CD8-positive, alpha-beta memory T cell (primary cell): ENCODE results near the gene PLAC1. TPM values are rescaled to one million over a fixed set of nuclear protein-coding genes. Genes with fewer than 3 reads are reported as not detected.
A peak's percentile ranks its signal among the peaks of the same experiment; 100 is the strongest.

Source experiments
- CTCF ChIA-PET: fragments of 350-600 bp; sonication (Branson Sonifier 250); formaldehyde crosslinking; loops from one replicate; lab custom pipeline; 2021; ENCODE audit warnings: antibody characterized with exemption; lab: Charles Lee
- POLR2A ChIA-PET: fragments of 350-600 bp; sonication (Branson Sonifier 250); formaldehyde crosslinking; loops from one replicate; lab custom pipeline; 2021; ENCODE audit warnings: antibody characterized with exemption; lab: Charles Lee
- DNase-seq, 5 donors: peaks; one replicate each; pipeline versions ENCODE4 v3.0.0 to v3.0.0-alpha.2; 2020 to 2022; ENCODE audit warnings: mixed read lengths in 1 of 5
- H3K27ac ChIP-seq: one replicate; pipeline ENCODE4 v1.7.0; 2013; ENCODE audit warnings: low read depth, mild to moderate bottlenecking, low read length, moderate library complexity
- H3K27me3 ChIP-seq: 2 replicates; pipeline ENCODE4 v1.7.0; 2013; ENCODE audit warnings: low read length, mild to moderate bottlenecking; ENCODE audit not compliant: insufficient read depth, poor library complexity, severe bottlenecking
- H3K36me3 ChIP-seq: 2 replicates; pipeline ENCODE4 v1.7.0; 2013; ENCODE audit warnings: mild to moderate bottlenecking, low read length, moderate library complexity; ENCODE audit not compliant: insufficient read depth
- H3K4me1 ChIP-seq: 2 replicates; pipeline ENCODE4 v1.7.0; 2013; ENCODE audit warnings: mild to moderate bottlenecking, low read length, moderate library complexity; ENCODE audit not compliant: insufficient read depth
- H3K4me3 ChIP-seq: 2 replicates; pipeline ENCODE4 v1.7.0; 2013; ENCODE audit warnings: mild to moderate bottlenecking, low read length
- H3K9me3 ChIP-seq: 2 replicates; pipeline ENCODE4 v1.7.0; 2013; ENCODE audit warnings: mild to moderate bottlenecking, low read length
- H3K27ac Mint-ChIP-seq, 8 donors: one replicate each; pipeline ENCODE4 v1.8.0; 2020 to 2021; ENCODE audit warnings: mixed read lengths in 8 of 8, mild to moderate bottlenecking in 6 of 8, inconsistent platforms in 3 of 8, moderate library complexity in 3 of 8
- H3K27me3 Mint-ChIP-seq, 2 donors: one replicate each; pipeline ENCODE4 v1.8.0; 2020 to 2021; ENCODE audit warnings: mixed read lengths in 2 of 2, mild to moderate bottlenecking in 1 of 2, moderate library complexity in 1 of 2
- H3K36me3 Mint-ChIP-seq, 3 donors: one replicate each; pipeline ENCODE4 v1.8.0; 2020 to 2021; ENCODE audit warnings: mixed read lengths in 3 of 3, inconsistent platforms in 1 of 3, mild to moderate bottlenecking in 1 of 3
- H3K4me1 Mint-ChIP-seq, 3 donors: one replicate each; pipeline ENCODE4 v1.8.0; 2020 to 2021; ENCODE audit warnings: mixed read lengths in 3 of 3, inconsistent platforms in 1 of 3, mild to moderate bottlenecking in 1 of 3
- H3K4me3 Mint-ChIP-seq, 7 donors: one replicate each; pipeline ENCODE4 v1.8.0; 2020 to 2021; ENCODE audit warnings: mixed read lengths in 7 of 7, mild to moderate bottlenecking in 6 of 7, moderate library complexity in 4 of 7, inconsistent platforms in 2 of 7
- H3K9me3 Mint-ChIP-seq, 5 donors: one replicate each; pipeline ENCODE4 v1.8.0; 2020 to 2022; ENCODE audit warnings: mixed read lengths in 5 of 5, mild to moderate bottlenecking in 3 of 5, moderate library complexity in 2 of 5, inconsistent platforms in 1 of 5
- polyA plus RNA-seq: library from polyadenylated mRNA; unstranded; fragments of 300-500 nt; fragmentation: Illumina TruSeq; gene quantifications from one replicate; pipeline ENCODE4 v1.2.3, GENCODE V29; 2021
- total RNA-seq, 2 experiments: library from RNA; stranded (reverse); gene quantifications; one replicate each; pipeline ENCODE4 v1.2.3, GENCODE V29; 2021

The PLAC1 gene
- total and polyA plus RNA-seq, 3 experiments from 2014 or later, result not detected

GRCh38 chrX:134677332-134677731, 19.1 kb upstream of the PLAC1 start:
- Histone ChIP-seq H3K27me3 (no peaks in the 10 kb centered on the region), H3K9me3 (no peaks in the 10 kb centered on the region), H3K4me3 (no peak overlapping the region), H3K27ac (no peak overlapping the region), H3K4me1 (no peaks in the 10 kb centered on the region), H3K36me3 (no peaks in the 10 kb centered on the region)
- Mint-ChIP-seq H3K36me3 (no peaks in the 10 kb centered on the region), H3K27me3 (peaks cover 0 to 3% of the 10 kb centered on the region in 2 donors), H3K27ac (no peak overlapping the region), H3K4me1 (no peaks in the 10 kb centered on the region), H3K9me3 (no peaks in the 10 kb centered on the region), H3K4me3 (no peak overlapping the region)
- POLR2A ChIA-PET, result no interaction called here
- no peak for DNase-seq
- CTCF ChIA-PET, result no interaction called here

GRCh38 chrX:134676436-134676835, 18.2 kb upstream of the PLAC1 start:
- Histone ChIP-seq H3K27me3 (no peaks in the 10 kb centered on the region), H3K9me3 (no peaks in the 10 kb centered on the region), H3K4me3 (no peak overlapping the region), H3K4me1 (no peaks in the 10 kb centered on the region), H3K27ac (no peak overlapping the region), H3K36me3 (no peaks in the 10 kb centered on the region)
- H3K36me3 Mint-ChIP-seq, result no peaks in the 10 kb centered on the region
- no peaks in the 10 kb centered on the region for H3K9me3 Mint-ChIP-seq
- peaks cover 0 to 3% of the 10 kb centered on the region in 2 donors for H3K27me3 Mint-ChIP-seq
- no peak overlapping the region for H3K4me3 Mint-ChIP-seq
- ChIA-PET CTCF (no interaction called here), POLR2A (no interaction called here)
- no peak for DNase-seq
- peak overlapping the region in 1 of 8 donors; percentile 18 for H3K27ac Mint-ChIP-seq
- no peaks in the 10 kb centered on the region for H3K4me1 Mint-ChIP-seq

- Mint-ChIP-seq H3K4me3 (no peak overlapping the region), H3K4me1 (no peaks in the 10 kb centered on the region), H3K27me3 (peaks cover 0 to 3% of the 10 kb centered on the region in 2 donors), H3K36me3 (peaks cover 0 to 2% (median 0%) of the 10 kb centered on the region in 3 donors), H3K27ac (no peak overlapping the region), H3K9me3 (no peaks in the 10 kb centered on the region)
- POLR2A ChIA-PET, result no interaction called here
- Histone ChIP-seq H3K27me3 (no peaks in the 10 kb centered on the region), H3K4me1 (no peaks in the 10 kb centered on the region), H3K36me3 (no peaks in the 10 kb centered on the region), H3K4me3 (no peak overlapping the region), H3K9me3 (no peaks in the 10 kb centered on the region), H3K27ac (no peak overlapping the region)
- no peak for DNase-seq
- CTCF ChIA-PET, result no interaction called here
Observed at GRCh38 chrX:134673123-134673522, 14.9 kb upstream of the PLAC1 start.

- Histone ChIP-seq H3K4me1 (no peaks in the 10 kb centered on the region), H3K27me3 (no peaks in the 10 kb centered on the region), H3K27ac (no peak overlapping the region), H3K36me3 (no peaks in the 10 kb centered on the region), H3K9me3 (no peaks in the 10 kb centered on the region), H3K4me3 (no peak overlapping the region)
- H3K36me3 Mint-ChIP-seq, result peaks cover 0 to 2% (median 0%) of the 10 kb centered on the region in 3 donors
- no peak overlapping the region for H3K4me3 Mint-ChIP-seq
- peaks cover 0 to 2% of the 10 kb centered on the region in 2 donors for H3K27me3 Mint-ChIP-seq
- no peak overlapping the region for H3K27ac Mint-ChIP-seq
- POLR2A ChIA-PET, result no interaction called here
- no peaks in the 10 kb centered on the region for H3K9me3 Mint-ChIP-seq
- no peaks in the 10 kb centered on the region for H3K4me1 Mint-ChIP-seq
- CTCF ChIA-PET, result no interaction called here
- DNase-seq, result no peak
Observed at GRCh38 chrX:134672101-134672500, 13.8 kb upstream of the PLAC1 start.

GRCh38 chrX:134671294-134671693, 13.0 kb upstream of the PLAC1 start:
- POLR2A ChIA-PET, result no interaction called here
- CTCF ChIA-PET, result no interaction called here

GRCh38 chrX:134670134-134670924, 12.1 kb upstream of the PLAC1 start:
- Histone ChIP-seq H3K27me3 (no peaks in the 10 kb centered on the region), H3K4me1 (no peaks in the 10 kb centered on the region), H3K36me3 (no peaks in the 10 kb centered on the region), H3K4me3 (no peak overlapping the region), H3K27ac (no peak overlapping the region), H3K9me3 (no peaks in the 10 kb centered on the region)
- Mint-ChIP-seq H3K4me1 (no peaks in the 10 kb centered on the region), H3K9me3 (no peaks in the 10 kb centered on the region), H3K36me3 (peaks cover 0 to 2% (median 0%) of the 10 kb centered on the region in 3 donors), H3K27me3 (peaks cover 0 to 8% of the 10 kb centered on the region in 2 donors), H3K4me3 (no peak overlapping the region), H3K27ac (peak overlapping the region in 1 of 8 donors; percentile 75)
- POLR2A ChIA-PET, result no interaction called here
- CTCF ChIA-PET, result interaction anchor here (0.6 kb wide), 1 partner anchor 444 kb away, joined by 3 read pairs; no protein-coding TSS in a partner anchor
- DNase-seq, result no peak

More at GRCh38 chrX:134671294-134671693, 13.0 kb upstream of the PLAC1 start:
- H3K27me3 Mint-ChIP-seq, result peaks cover 0 to 6% of the 10 kb centered on the region in 2 donors
- H3K36me3 Mint-ChIP-seq, result peaks cover 0 to 2% (median 0%) of the 10 kb centered on the region in 3 donors
- no peak for DNase-seq
- no peak overlapping the region for H3K4me3 Mint-ChIP-seq
- H3K4me3 ChIP-seq, result no peak overlapping the region
- no peaks in the 10 kb centered on the region for H3K36me3 ChIP-seq
- H3K27ac Mint-ChIP-seq, result peak overlapping the region in 1 of 8 donors; percentile 9
- no peaks in the 10 kb centered on the region for H3K27me3 ChIP-seq
- no peak overlapping the region for H3K27ac ChIP-seq
- H3K9me3 Mint-ChIP-seq, result no peaks in the 10 kb centered on the region
- no peaks in the 10 kb centered on the region for H3K4me1 Mint-ChIP-seq
- no peaks in the 10 kb centered on the region for H3K9me3 ChIP-seq
- H3K4me1 ChIP-seq, result no peaks in the 10 kb centered on the region

- Mint-ChIP-seq H3K9me3 (no peaks in the 10 kb centered on the region), H3K27ac (no peak overlapping the region), H3K4me1 (no peaks in the 10 kb centered on the region), H3K4me3 (no peak overlapping the region), H3K27me3 (peaks cover 0 to 10% of the 10 kb centered on the region in 2 donors), H3K36me3 (peaks cover 0 to 2% (median 0%) of the 10 kb centered on the region in 3 donors)
- Histone ChIP-seq H3K27me3 (no peaks in the 10 kb centered on the region), H3K27ac (no peak overlapping the region), H3K4me1 (no peaks in the 10 kb centered on the region), H3K36me3 (no peaks in the 10 kb centered on the region), H3K4me3 (no peak overlapping the region), H3K9me3 (no peaks in the 10 kb centered on the region)
- ChIA-PET CTCF (interaction anchor here (0.6 kb wide), 1 partner anchor 443 kb away, joined by 3 read pairs; no protein-coding TSS in a partner anchor), POLR2A (no interaction called here)
- DNase-seq, result no peak
Observed at GRCh38 chrX:134669378-134670098, 11.3 kb upstream of the PLAC1 start.

GRCh38 chrX:134664202-134664601, 5.9 kb upstream of the PLAC1 start:
- H3K4me3 ChIP-seq, result no peak overlapping the region
- DNase-seq, result no peak
- H3K36me3 Mint-ChIP-seq, result no peaks in the 10 kb centered on the region
- H3K4me1 ChIP-seq, result no peaks in the 10 kb centered on the region
- no peak overlapping the region for H3K27ac ChIP-seq
- H3K27me3 ChIP-seq, result no peaks in the 10 kb centered on the region
- peaks cover 3 to 30% of the 10 kb centered on the region in 2 donors for H3K27me3 Mint-ChIP-seq
- no peak overlapping the region for H3K4me3 Mint-ChIP-seq
- H3K27ac Mint-ChIP-seq, result no peak overlapping the region
- ChIA-PET CTCF (no interaction called here), POLR2A (no interaction called here)
- no peaks in the 10 kb centered on the region for H3K9me3 Mint-ChIP-seq
- H3K4me1 Mint-ChIP-seq, result no peaks in the 10 kb centered on the region
- no peaks in the 10 kb centered on the region for H3K9me3 ChIP-seq
- H3K36me3 ChIP-seq, result no peaks in the 10 kb centered on the region
